Bronchial epithelial cell (primary cell): ENCODE results near the gene PIK3R6. TPM values are rescaled to one million over a fixed set of nuclear protein-coding genes. Genes with fewer than 3 reads are reported as not detected.
A peak's percentile ranks its signal among the peaks of the same experiment; 100 is the strongest.

ENCODE experiments used
- DNase-seq: peaks from one replicate; pipeline ENCODE4 v3.0.0-alpha.2; 2010; ENCODE audit warnings: low read depth
- FAIRE-seq: peaks from 2 replicates; lab custom pipeline; 2011; peaks lifted over from hg19 to GRCh38; lab: Jason Lieb, UNC
- H3K27me3 ChIP-seq: 2 replicates; pipeline ENCODE4 v1.5.1; 2011; ENCODE audit warnings: low read length; ENCODE audit not compliant: control insufficient read depth, insufficient read depth
- H3K36me3 ChIP-seq: 2 replicates; pipeline ENCODE4 v1.5.1; 2011; ENCODE audit warnings: low read length; ENCODE audit not compliant: control insufficient read depth, insufficient read depth
- H3K4me3 ChIP-seq: 2 replicates; pipeline ENCODE4 v1.5.1; 2011; ENCODE audit warnings: mild to moderate bottlenecking, low read depth, low read length, control low read depth
- total RNA-seq: library from RNA; depleted of rRNA; stranded (reverse); fragments of >200 nt; gene quantifications from 2 replicates; pipeline ENCODE4 v1.2.1, GENCODE V29; 2014
- TF ChIP-seq, protein P1 (sequence below): IDR thresholded peaks from 2 replicates; pipeline ENCODE4 v1.5.1; 2011; ENCODE audit warnings: mild to moderate bottlenecking, moderate library complexity, low read length, control low read depth, inconsistent platforms; ENCODE audit not compliant: insufficient read depth, severe bottlenecking

Gene PIK3R6
- total RNA-seq, 1 donor from 2014 or later = not detected

DNA sequence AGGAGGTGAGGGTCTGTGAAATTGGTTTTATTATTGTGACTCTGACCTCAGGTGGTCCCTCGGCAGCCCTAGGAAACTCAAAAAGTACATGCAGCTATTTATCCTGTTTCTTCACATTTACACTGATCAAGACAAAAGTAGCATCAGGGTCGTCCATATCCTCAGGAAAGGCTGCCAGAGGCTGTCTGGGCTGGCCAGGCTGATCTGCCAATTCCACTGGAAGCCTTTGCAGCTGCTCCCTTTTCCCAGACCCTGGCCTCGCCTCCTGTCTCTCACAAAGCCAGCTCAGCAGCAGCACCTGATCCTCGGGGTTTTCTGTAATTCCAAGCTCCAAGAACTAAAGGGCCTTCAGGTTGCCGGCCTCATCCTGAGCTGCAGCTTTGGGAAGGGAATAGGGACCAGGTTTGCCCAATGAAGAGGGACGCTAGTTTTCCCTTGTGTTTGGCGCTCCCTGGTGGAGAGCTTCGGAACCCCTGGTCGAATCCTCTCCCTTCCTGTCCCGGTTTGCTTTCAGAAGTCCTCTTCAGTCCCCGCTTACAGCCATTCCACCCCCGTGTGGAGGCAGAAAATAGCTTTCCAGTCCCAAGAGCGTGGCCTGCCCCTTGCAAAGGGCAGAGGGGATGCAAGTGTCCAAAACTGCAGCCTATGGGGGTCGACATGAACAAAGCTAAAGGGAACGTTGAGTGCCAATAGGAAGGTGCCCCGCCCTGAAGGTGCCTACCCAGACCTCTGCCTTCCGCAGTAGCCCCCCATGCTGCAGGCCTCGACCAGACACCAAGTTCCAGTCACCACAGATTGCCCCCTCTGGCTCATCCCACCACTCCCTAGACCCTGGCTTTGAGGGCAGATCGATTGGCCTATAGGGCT lies 81.7 kb downstream of the PIK3R6 start:
- peak; percentile 53 for DNase-seq
- no peaks in the 10 kb centered on the region for H3K27me3 ChIP-seq
- no peaks in the 10 kb centered on the region for H3K36me3 ChIP-seq
- H3K4me3 ChIP-seq = no peak overlapping the region
- FAIRE-seq = no peak
- TF ChIP-seq, protein P1, sequence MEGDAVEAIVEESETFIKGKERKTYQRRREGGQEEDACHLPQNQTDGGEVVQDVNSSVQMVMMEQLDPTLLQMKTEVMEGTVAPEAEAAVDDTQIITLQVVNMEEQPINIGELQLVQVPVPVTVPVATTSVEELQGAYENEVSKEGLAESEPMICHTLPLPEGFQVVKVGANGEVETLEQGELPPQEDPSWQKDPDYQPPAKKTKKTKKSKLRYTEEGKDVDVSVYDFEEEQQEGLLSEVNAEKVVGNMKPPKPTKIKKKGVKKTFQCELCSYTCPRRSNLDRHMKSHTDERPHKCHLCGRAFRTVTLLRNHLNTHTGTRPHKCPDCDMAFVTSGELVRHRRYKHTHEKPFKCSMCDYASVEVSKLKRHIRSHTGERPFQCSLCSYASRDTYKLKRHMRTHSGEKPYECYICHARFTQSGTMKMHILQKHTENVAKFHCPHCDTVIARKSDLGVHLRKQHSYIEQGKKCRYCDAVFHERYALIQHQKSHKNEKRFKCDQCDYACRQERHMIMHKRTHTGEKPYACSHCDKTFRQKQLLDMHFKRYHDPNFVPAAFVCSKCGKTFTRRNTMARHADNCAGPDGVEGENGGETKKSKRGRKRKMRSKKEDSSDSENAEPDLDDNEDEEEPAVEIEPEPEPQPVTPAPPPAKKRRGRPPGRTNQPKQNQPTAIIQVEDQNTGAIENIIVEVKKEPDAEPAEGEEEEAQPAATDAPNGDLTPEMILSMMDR = peak; percentile 96

DNA sequence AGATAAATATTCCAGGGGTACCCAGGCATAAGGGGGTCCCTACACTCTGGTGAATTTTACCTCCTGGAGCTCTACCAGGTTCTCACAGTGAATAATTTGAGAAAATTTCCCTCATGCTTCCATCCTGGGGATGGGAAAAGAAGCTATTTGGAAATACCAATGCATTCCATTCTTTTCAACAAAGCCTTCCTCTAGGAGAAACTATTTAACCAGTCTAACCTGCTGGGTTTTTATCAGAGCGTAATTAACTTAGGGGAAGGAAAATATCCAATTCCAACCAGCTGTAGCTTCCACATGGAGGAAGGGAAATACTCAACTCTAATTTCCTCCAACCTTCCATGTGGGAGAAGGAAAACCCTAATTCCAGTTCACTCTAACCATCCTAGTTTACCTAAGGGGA lies 85.3 kb downstream of the PIK3R6 start:
- no peak for DNase-seq

DNA sequence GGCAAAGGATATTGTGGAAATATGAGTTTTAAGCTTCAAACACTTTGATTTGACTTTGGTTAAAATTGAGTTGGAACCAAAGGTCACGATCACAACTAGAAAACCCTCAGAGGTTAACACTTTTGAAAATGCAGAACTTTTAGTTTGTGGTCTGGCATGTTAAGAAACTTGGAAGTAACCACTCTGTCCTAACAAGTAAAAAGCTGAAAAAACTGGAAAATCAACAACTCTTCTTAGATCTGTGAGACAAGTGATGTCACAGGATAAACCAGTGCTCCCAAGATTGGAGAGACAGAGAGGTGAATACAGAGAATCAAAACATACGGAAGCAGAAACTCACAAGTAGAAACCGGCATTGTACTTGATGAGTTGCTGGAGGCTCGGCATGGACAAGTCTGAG lies 85.7 kb downstream of the PIK3R6 start:
- FAIRE-seq = no peak

More for the DNA sequence above, 85.3 kb downstream of the PIK3R6 start:
- Histone ChIP-seq H3K27me3 (no peaks in the 10 kb centered on the region), H3K4me3 (no peak overlapping the region), H3K36me3 (no peaks in the 10 kb centered on the region)
- TF ChIP-seq, protein P1 = no peak
- FAIRE-seq = no peak

DNA sequence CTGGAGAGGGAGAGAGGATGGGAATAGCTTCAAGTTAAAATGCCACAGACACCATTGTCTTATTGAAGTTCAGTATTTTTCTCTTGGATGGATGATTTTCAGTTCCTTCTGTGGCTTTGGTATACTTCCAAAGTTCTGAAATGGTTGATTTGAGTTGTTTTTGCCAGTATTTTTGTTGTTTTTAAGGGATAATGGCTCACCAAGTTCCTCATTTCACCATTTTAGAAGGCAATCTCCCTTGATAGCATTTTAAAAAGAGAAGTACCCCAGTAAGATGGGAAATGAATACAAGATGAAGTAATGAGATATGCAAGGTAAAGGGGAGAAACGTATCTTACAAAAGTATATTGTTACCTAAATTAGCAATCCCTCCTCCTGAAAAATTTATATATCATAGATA lies 90.6 kb downstream of the PIK3R6 start:
- Histone ChIP-seq H3K36me3 (no peaks in the 10 kb centered on the region), H3K27me3 (no peaks in the 10 kb centered on the region), H3K4me3 (no peak overlapping the region)
- no peak for FAIRE-seq
- no peak for DNase-seq
- TF ChIP-seq, protein P1 = no peak

More for the DNA sequence above, 85.7 kb downstream of the PIK3R6 start:
- H3K27me3 ChIP-seq = no peaks in the 10 kb centered on the region
- H3K36me3 ChIP-seq = no peaks in the 10 kb centered on the region
- no peak overlapping the region for H3K4me3 ChIP-seq
- DNase-seq = no peak
- TF ChIP-seq, protein P1 = no peak

DNA sequence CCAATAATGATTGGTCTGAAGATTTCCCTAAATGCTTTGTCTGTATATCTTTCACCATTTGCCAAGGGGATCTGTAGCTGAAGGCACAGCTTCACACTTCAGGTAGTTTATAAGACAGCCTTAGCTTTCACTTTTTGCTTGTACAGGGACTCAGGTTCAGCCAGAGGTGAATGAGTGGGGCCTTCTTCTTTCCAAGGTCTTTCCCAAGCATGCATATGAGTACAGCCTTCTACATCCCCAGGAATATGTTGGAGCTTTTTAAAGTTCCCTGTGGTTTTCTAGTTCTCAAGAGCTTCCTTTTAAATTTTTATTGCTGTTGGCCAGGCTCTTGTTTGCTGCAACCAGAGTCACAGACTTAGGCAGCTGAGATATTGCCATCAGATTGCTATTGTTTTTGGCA lies 91.2 kb downstream of the PIK3R6 start:
- no peak overlapping the region for H3K4me3 ChIP-seq
- TF ChIP-seq, protein P1 = no peak
- H3K27me3 ChIP-seq = no peaks in the 10 kb centered on the region
- H3K36me3 ChIP-seq = no peaks in the 10 kb centered on the region
- no peak for DNase-seq
- no peak for FAIRE-seq

DNA sequence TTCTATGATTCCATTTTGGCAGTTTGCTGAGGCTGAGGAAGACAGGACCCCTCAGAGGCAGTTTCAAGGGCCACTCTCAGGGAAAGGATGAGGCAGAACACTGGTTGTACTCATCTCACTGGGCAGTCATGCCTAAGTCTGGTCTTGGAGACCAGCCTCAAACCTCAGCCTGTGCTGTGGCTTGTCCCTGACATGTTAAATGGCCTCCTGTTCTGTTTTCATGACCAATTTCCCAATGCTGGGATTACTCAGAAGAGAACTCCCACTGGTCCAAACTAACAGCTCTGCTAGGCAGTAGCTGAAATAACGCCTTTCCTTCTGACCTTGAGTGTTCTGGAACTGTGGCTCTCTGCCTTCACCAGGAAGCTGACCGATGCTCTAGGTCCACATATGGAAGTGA lies 100.7 kb downstream of the PIK3R6 start:
- Histone ChIP-seq H3K4me3 (no peak overlapping the region), H3K27me3 (no peaks in the 10 kb centered on the region), H3K36me3 (no peaks in the 10 kb centered on the region)
- DNase-seq = peak; percentile 74
- TF ChIP-seq, protein P1 = no peak
- FAIRE-seq = no peak
